ENCODE data around the gene CELA1.

CELA1 gene

DNA sequence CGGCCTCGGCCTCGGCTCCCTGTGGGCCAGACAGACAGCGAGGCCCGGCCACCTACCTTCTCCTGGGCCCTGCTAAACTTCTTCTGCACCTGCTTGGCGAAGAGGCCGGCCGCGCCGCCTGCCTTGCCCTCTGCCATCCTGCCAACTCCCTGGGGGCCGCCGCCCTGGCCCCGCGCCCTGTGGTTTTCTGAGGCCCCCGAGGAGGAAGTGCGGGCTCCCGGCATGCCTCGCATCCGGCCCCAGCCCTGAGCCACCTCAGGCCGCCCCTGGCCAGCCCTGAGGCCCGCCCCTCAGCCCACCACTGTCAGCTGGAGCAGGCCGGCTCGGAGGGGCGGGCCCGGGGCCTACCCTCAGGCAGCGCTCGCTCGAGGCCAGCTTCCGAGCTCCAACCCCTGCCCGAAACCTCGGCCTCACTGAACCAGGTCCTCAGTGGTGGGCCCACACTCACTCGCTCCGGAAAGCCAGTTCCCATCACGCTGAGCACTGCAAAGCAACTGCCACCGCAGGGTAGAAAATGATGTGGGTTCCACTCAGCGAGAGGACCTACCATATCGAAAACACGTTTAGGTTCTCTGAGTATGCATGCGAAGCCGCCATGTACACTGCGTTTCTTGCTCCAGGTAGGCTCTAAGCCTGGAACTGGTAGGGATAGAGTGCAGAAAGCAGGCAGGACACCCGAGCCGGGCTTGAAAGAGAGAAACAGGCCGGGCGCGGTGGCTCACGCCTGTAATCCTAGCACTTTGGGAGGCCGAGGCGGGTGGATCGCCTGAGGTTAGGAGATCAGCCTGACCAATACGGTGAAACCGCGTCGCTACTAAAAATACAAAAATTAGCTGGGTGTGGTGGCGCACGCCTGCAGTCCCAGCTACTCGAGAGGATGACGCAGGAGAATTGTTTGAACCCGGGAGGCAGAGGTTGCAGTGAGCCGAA is 22.2 kb downstream of the CELA1 start, which contains the start of gene BIN2:
TSS of gene BIN2 (minus strand) at position 209 of the 930 bp plus-strand sequence. CDS start at position 137, 72 bp downstream.
- peak within 1 kb of the TSS; percentile 94 for H3K4me3 ChIP-seq (ENCODE audit: low read depth, low read length)
- no peak for TF ChIP-seq CTCF (IDR thresholded peaks at IDR 0.05; ENCODE audit: borderline replicate concordance, insufficient read depth, low read depth, low read length)

DNA sequence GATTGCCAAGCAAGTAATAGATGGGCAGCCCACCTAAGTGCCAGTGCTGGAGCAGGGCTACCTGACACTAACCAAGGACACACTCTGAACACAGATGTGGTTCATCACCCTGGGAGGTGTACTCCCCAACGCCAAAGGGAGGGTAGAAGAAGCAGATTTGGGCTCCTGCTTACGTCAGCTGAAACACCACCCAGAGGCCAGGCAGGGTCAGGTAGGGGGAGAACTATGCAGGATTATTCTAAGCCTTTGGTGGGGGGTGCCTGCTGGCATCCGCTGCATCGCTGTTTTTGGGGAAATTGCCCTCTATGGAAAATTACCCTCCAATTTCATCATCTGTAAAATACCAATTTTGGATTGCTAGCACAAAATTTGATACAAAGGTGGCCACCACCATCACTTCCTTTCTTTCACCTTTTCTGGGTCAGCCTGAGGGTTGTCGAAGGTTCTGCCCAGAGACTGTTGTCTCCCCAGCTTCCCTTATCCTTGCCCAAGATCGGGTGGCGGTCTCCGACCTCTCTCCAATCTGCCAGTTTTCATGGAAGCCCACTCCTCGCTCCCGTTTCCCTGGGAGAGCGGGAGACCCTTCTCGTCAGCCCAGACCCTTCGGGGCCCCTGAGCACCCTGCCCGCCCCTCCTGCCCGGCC is 23.0 kb downstream of the CELA1 start:
- H3K4me3 ChIP-seq (ENCODE audit: low read depth, low read length): peak overlapping the region; percentile 94

GRCh38 chr12:51322452-51322851 is 24.0 kb downstream of the CELA1 start:
- TF ChIP-seq CTCF (IDR thresholded peaks at IDR 0.05; ENCODE audit: borderline replicate concordance, insufficient read depth, low read depth, low read length): no peak
- H3K4me3 ChIP-seq (ENCODE audit: low read depth, low read length): peak overlapping the region; percentile 94

More for the DNA sequence above, 23.0 kb downstream of the CELA1 start:
- peak; percentile 21; the same call in 1 of the 2 replicates for TF ChIP-seq CTCF (IDR thresholded peaks at IDR 0.05; ENCODE audit: borderline replicate concordance, insufficient read depth, low read depth, low read length)

DNA sequence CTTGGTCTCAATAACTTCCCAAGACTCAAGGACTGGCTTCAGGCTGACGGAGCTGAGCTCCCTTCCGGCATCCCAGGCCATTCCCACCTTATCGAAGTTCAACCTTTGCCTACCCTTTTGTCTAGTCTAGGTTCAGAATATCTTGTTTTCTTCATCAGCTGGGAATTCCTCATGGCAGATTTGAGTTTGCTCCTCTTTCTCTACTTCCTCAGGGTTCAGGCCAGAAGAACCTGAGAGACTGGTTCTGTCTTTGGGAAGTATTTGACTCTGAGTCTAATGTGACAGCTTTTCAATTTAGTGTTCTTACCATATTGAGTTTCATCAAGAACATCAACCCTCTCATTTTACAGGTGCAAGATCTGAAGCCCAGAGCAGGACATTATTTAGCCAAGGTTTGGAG is 24.6 kb downstream of the CELA1 start:
- H3K4me3 ChIP-seq (ENCODE audit: low read depth, low read length): no peak overlapping the region
- no peak for TF ChIP-seq CTCF (IDR thresholded peaks at IDR 0.05; ENCODE audit: borderline replicate concordance, insufficient read depth, low read depth, low read length)

DNA sequence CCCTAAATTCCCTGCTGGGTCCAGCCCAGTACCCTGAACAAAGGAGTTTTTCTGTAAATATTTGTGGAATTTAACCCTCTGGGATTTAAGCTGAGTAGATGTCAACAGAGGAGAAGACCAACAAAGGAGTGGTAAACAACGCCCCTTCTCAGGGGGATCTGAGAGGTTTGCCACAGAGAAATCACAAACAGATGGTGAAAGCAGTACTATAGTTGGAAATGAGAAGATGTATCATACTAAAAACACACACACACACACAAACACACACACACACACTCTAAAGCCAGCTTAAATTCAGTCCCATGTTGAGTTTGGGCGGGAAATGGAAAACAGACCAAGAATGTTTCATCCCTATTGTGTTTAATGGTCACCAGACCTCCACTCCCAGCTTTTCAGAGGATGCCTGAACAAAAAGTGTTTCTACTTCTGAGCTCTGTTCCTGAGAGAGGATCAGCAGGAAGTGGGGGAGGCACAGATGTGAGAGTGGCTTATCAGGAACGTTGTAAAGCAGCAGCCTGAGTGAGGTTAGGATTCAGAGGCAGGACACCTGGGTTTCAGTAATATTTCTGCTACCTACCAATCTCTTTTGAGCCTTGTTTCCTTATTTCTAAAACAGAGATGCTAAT is 25.7 kb downstream of the CELA1 start:
- no peak for TF ChIP-seq CTCF (IDR thresholded peaks at IDR 0.05; ENCODE audit: borderline replicate concordance, insufficient read depth, low read depth, low read length)
- H3K4me3 ChIP-seq (ENCODE audit: low read depth, low read length): no peak overlapping the region

- no peak for TF ChIP-seq CTCF (IDR thresholded peaks at IDR 0.05; ENCODE audit: borderline replicate concordance, insufficient read depth, low read depth, low read length)
- no peak overlapping the region for H3K4me3 ChIP-seq (ENCODE audit: low read depth, low read length)
Observed at GRCh38 chr12:51320311-51320694, 26.2 kb downstream of the CELA1 start.
